Stimulated activated CD4-positive, alpha-beta T cell treated with anti-CD3 and anti-CD28 coated beads, TNF-alpha, amount 100 ng/mL, for 1 hour (primary cell): Measurements from ENCODE around the gene GALE.

Experiments
- DNase-seq, 3 donors: peaks; one replicate each; pipeline ENCODE4 v3.0.0-alpha.2; 2020; ENCODE audit warnings: low read depth in 3 of 3, low spot score in 1 of 3

Gene GALE

GRCh38 chr1:23756676-23757075, 43.9 kb downstream of the GALE start:
- DNase-seq: no peak

- DNase-seq: no peak
Measured at GRCh38 chr1:23752909-23753308, 47.6 kb downstream of the GALE start.

DNA sequence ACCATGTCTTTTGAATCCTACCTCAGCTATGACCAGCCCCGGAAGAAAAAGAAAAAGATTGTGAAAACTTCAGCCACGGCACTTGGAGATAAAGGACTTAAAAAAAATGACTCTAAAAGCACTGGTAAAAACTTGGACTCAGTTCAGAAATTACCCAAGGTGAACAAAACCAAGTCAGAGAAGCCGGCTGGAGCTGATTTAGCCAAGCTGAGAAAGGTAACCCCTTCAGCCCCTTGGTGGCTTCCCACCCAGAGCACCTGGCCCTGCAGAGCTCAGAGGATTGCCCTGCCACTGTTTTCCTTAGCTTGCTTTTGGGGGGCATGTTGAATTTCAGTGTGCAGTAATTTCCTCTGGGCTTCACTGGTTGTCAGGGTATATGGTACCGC, 48.7 kb downstream of the GALE start:
- no peak for DNase-seq

DNA sequence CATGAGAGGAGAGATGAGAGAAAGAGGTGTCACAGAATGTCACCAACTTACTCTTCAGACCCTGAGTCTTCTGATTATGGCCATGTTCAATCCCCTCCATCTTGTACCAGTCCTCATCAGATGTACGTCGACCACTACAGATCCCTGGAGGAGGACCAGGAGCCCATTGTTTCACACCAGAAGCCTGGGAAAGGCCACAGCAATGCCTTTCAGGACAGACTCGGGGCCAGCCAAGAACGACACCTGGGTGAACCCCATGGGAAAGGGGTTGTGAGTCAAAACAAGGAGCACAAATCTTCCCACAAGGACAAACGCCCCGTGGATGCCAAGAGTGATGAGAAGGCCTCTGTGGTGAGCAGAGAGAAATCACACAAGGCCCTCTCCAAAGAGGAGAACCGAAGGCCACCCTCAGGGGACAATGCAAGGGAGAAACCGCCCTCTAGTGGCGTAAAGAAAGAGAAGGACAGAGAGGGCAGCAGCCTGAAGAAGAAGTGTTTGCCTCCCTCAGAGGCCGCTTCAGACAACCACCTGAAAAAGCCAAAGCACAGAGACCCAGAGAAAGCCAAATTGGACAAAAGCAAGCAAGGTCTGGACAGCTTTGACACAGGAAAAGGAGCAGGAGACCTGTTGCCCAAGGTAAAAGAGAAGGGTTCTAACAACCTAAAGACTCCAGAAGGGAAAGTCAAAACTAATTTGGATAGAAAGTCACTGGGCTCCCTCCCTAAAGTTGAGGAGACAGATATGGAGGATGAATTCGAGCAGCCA, 49.3 kb downstream of the GALE start:
- DNase-seq: no peak

DNA sequence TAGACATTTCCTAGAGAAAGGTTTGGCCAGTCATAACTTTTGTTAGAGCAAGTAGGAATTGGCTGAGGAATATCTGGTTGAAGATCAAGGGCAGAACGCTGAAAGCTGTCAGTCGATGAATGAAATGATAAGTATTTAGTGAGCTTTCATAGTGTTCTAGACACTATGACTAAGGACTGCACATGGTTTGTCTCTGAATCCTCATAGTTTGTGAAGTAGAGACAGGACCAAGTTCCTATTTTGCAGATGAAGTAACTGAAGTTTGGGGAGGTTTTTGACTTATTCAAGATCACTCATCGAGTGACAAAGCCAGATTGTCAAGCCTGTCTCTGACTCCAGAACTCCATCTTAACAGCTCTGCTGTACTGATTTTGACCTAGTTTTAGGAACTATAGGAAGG, 52.5 kb downstream of the GALE start:
- no peak for DNase-seq
